ENCODE results near the gene ALAS1.

ALAS1 gene

GRCh38 chr3:52205727-52206372 lies 7.9 kb downstream of the ALAS1 start:
- no peaks in the 10 kb centered on the region for H3K79me2 ChIP-seq (ENCODE audit: low read length)
- no peak overlapping the region for H3K4me3 ChIP-seq (ENCODE audit: low read length)
- H3K9me3 ChIP-seq (ENCODE audit: insufficient read depth, low read length) = no peaks in the 10 kb centered on the region
- no peaks in the 10 kb centered on the region for H3K27me3 ChIP-seq (ENCODE audit: low read depth, low read length)
- peaks cover 87% of the 10 kb centered on the region for H3K36me3 ChIP-seq (replicated peaks; ENCODE audit: low read depth, low read length)
- no peak overlapping the region for H3K9ac ChIP-seq (ENCODE audit: low read length)
- no peak overlapping the region for H3K27ac ChIP-seq (ENCODE audit: low read length)
- no peaks in the 10 kb centered on the region for H3K4me1 ChIP-seq (ENCODE audit: low read length)
- no peaks in the 10 kb centered on the region for H4K20me1 ChIP-seq (ENCODE audit: insufficient read depth, low read length)
- no peak for TF ChIP-seq CTCF (IDR thresholded peaks at IDR 0.05; ENCODE audit: low read depth, low read length)
- no peak for TF ChIP-seq EZH2phosphoT487 (IDR thresholded peaks at IDR 0.05; ENCODE audit: low read depth)
- no peak overlapping the region for H3K4me2 ChIP-seq (ENCODE audit: low read length)
- H2AFZ ChIP-seq (ENCODE audit: low read depth, low read length) = no peak overlapping the region

GRCh38 chr3:52208556-52208955 lies 10.6 kb downstream of the ALAS1 start:
- Histone ChIP-seq H3K4me3 (ENCODE audit: low read length) (no peak overlapping the region), H3K27me3 (ENCODE audit: low read depth, low read length) (no peaks in the 10 kb centered on the region), H3K4me2 (ENCODE audit: low read length) (no peak overlapping the region), H4K20me1 (ENCODE audit: insufficient read depth, low read length) (no peaks in the 10 kb centered on the region), H3K9ac (ENCODE audit: low read length) (no peak overlapping the region), H3K79me2 (ENCODE audit: low read length) (no peaks in the 10 kb centered on the region), H3K27ac (ENCODE audit: low read length) (no peak overlapping the region), H3K9me3 (ENCODE audit: insufficient read depth, low read length) (no peaks in the 10 kb centered on the region), H3K36me3 (replicated peaks; ENCODE audit: low read depth, low read length) (peaks cover 86% of the 10 kb centered on the region), H3K4me1 (ENCODE audit: low read length) (no peaks in the 10 kb centered on the region), H2AFZ (ENCODE audit: low read depth, low read length) (no peak overlapping the region)
- TF ChIP-seq EZH2phosphoT487 (IDR thresholded peaks at IDR 0.05; ENCODE audit: low read depth) (no peak), CTCF (IDR thresholded peaks at IDR 0.05; ENCODE audit: low read depth, low read length) (no peak)

- H4K20me1 ChIP-seq (ENCODE audit: insufficient read depth, low read length) = no peaks in the 10 kb centered on the region
- no peaks in the 10 kb centered on the region for H3K9me3 ChIP-seq (ENCODE audit: insufficient read depth, low read length)
- no peak overlapping the region for H2AFZ ChIP-seq (ENCODE audit: low read depth, low read length)
- TF ChIP-seq EZH2phosphoT487 (IDR thresholded peaks at IDR 0.05; ENCODE audit: low read depth) = no peak
- no peak for TF ChIP-seq CTCF (IDR thresholded peaks at IDR 0.05; ENCODE audit: low read depth, low read length)
- no peak overlapping the region for H3K4me2 ChIP-seq (ENCODE audit: low read length)
- H3K79me2 ChIP-seq (ENCODE audit: low read length) = no peaks in the 10 kb centered on the region
- no peaks in the 10 kb centered on the region for H3K4me1 ChIP-seq (ENCODE audit: low read length)
- H3K9ac ChIP-seq (ENCODE audit: low read length) = no peak overlapping the region
- H3K4me3 ChIP-seq (ENCODE audit: low read length) = no peak overlapping the region
- H3K27me3 ChIP-seq (ENCODE audit: low read depth, low read length) = no peaks in the 10 kb centered on the region
- H3K36me3 ChIP-seq (replicated peaks; ENCODE audit: low read depth, low read length) = peaks cover 83% of the 10 kb centered on the region
- no peak overlapping the region for H3K27ac ChIP-seq (ENCODE audit: low read length)
Observed at GRCh38 chr3:52210037-52210436, 12.1 kb downstream of the ALAS1 start.

GRCh38 chr3:52210550-52211046 lies 12.6 kb downstream of the ALAS1 start:
- Histone ChIP-seq H3K9ac (ENCODE audit: low read length) (no peak overlapping the region), H3K27ac (ENCODE audit: low read length) (no peak overlapping the region), H3K4me1 (ENCODE audit: low read length) (no peaks in the 10 kb centered on the region), H3K9me3 (ENCODE audit: insufficient read depth, low read length) (no peaks in the 10 kb centered on the region), H3K27me3 (ENCODE audit: low read depth, low read length) (no peaks in the 10 kb centered on the region), H4K20me1 (ENCODE audit: insufficient read depth, low read length) (no peaks in the 10 kb centered on the region), H3K36me3 (replicated peaks; ENCODE audit: low read depth, low read length) (peaks cover 79% of the 10 kb centered on the region), H3K79me2 (ENCODE audit: low read length) (no peaks in the 10 kb centered on the region), H2AFZ (ENCODE audit: low read depth, low read length) (no peak overlapping the region), H3K4me3 (ENCODE audit: low read length) (no peak overlapping the region), H3K4me2 (ENCODE audit: low read length) (no peak overlapping the region)
- TF ChIP-seq CTCF (IDR thresholded peaks at IDR 0.05; ENCODE audit: low read depth, low read length) (no peak), EZH2phosphoT487 (IDR thresholded peaks at IDR 0.05; ENCODE audit: low read depth) (no peak)
